PC-9 (cell line): ENCODE measurements around the gene ERCC3. TPM values are rescaled to one million over a fixed set of nuclear protein-coding genes. Genes with fewer than 3 reads are reported as not detected.

Source experiments
- BruUV-seq: library from RNA; stranded (reverse); fragments of 400-500 nt; replicated peaks from 2 replicates; lab custom pipeline; 2021; lab: Mats Ljungman, UMichigan
- CTCF ChIA-PET: fragments of 300-600 bp; sonication (Branson Sonifier 250); formaldehyde crosslinking; loops from one replicate; lab custom pipeline; 2022; ENCODE audit warnings: antibody characterized with exemption; lab: Charles Lee
- POLR2A ChIA-PET: fragments of 300-600 bp; sonication (Branson Sonifier 250); formaldehyde crosslinking; loops from one replicate; lab custom pipeline; 2022; ENCODE audit warnings: antibody characterized with exemption; ENCODE audit not compliant: unreplicated experiment; lab: Charles Lee
- DNase-seq, 2 experiments: peaks; one replicate each; pipeline versions ENCODE4 v3.0.0 to v3.0.0-alpha.2; 2015 to 2022; ENCODE audit warnings: mixed read lengths in 1 of 2
- H2AFZ ChIP-seq: fragments of 200-600 bp; sonication (generic); 2 replicates; pipeline ENCODE4 v1.8.1; 2017; ENCODE audit warnings: antibody characterized with exemption
- H3F3A ChIP-seq: fragments of 200-600 bp; sonication (generic); 2 replicates; pipeline ENCODE4 v1.8.1; 2017; ENCODE audit warnings: antibody characterized with exemption, mild to moderate bottlenecking, low read depth; ENCODE audit not compliant: insufficient read depth
- H3K27ac ChIP-seq: fragments of 200-600 bp; sonication (generic); 2 replicates; pipeline ENCODE4 v1.6.1; 2016; ENCODE audit warnings: mixed run types
- H3K27me3 ChIP-seq: fragments of 200-600 bp; sonication (generic); 2 replicates; pipeline ENCODE4 v1.6.1; 2016; ENCODE audit warnings: low read depth, mixed run types; ENCODE audit not compliant: insufficient read depth
- H3K36me3 ChIP-seq: fragments of 200-600 bp; sonication (generic); 2 replicates; pipeline ENCODE4 v1.6.1; 2016; ENCODE audit warnings: low read depth, mixed run types
- H3K4me1 ChIP-seq: fragments of 200-600 bp; sonication (generic); replicated peaks from 2 replicates; pipeline ENCODE4 v1.6.1; 2016; ENCODE audit warnings: mixed run types; ENCODE audit not compliant: insufficient read depth
- H3K4me2 ChIP-seq: fragments of 200-600 bp; sonication (generic); 2 replicates; pipeline ENCODE4 v1.6.1; 2017; ENCODE audit warnings: mixed run types
- H3K4me3 ChIP-seq: fragments of 200-600 bp; sonication (generic); 2 replicates; pipeline ENCODE4 v1.6.1; 2016; ENCODE audit warnings: mixed run types
- H3K79me2 ChIP-seq: fragments of 200-600 bp; sonication (generic); 2 replicates; pipeline ENCODE4 v1.6.1; 2017; ENCODE audit warnings: low read depth, mixed run types
- H3K9me2 ChIP-seq: fragments of 200-600 bp; sonication (generic); 2 replicates; pipeline ENCODE4 v1.8.1; 2017; ENCODE audit warnings: mild to moderate bottlenecking; ENCODE audit not compliant: insufficient read depth
- H3K9me3 ChIP-seq: fragments of 200-600 bp; sonication (generic); 2 replicates; pipeline ENCODE4 v1.8.1; 2016; ENCODE audit warnings: low read depth; ENCODE audit not compliant: insufficient read depth
- H4K20me1 ChIP-seq: fragments of 200-600 bp; sonication (generic); 2 replicates; pipeline ENCODE4 v1.8.1; 2017; ENCODE audit not compliant: insufficient read depth
- CTCF ChIP-seq: fragments of 200-600 bp; sonication (generic); conservative IDR thresholded peaks from 2 replicates; pipeline ENCODE4 v1.6.1; 2017; ENCODE audit warnings: mixed run types, antibody characterized with exemption, mild to moderate bottlenecking, moderate library complexity
- EZH2 ChIP-seq: fragments of 200-600 bp; sonication (generic); IDR thresholded peaks from 2 replicates; pipeline ENCODE4 v1.8.0; 2017; ENCODE audit warnings: antibody characterized with exemption, low read depth
- intact Hi-C: fragments of 100-400 bp; cut with micrococcal nuclease; formaldehyde crosslinking; loops from one replicate; pipeline ENCODE4 v1.10.0; 2022; ENCODE audit not compliant: unreplicated experiment
- total RNA-seq: library from RNA; stranded (reverse); gene quantifications from 2 replicates; pipeline ENCODE4 v1.2.3, GENCODE V29; 2021

ERCC3 gene
- total RNA-seq, 1 experiment from 2014 or later, result 73.2 TPM

GRCh38 chr2:127288274-127288673, 5.7 kb downstream of the ERCC3 start:
- no peak overlapping the region for H3K27ac ChIP-seq
- H3K4me3 ChIP-seq, result no peak overlapping the region
- H3F3A ChIP-seq, result no peaks in the 10 kb centered on the region
- H4K20me1 ChIP-seq, result 0 out of 2 replicates have a peak, but pooled peaks cover 3% of the 10 kb centered on the region
- no peaks in the 10 kb centered on the region for H3K27me3 ChIP-seq
- H3K4me2 ChIP-seq, result no peak overlapping the region
- peaks cover 9% of the 10 kb centered on the region for H3K4me1 ChIP-seq
- intact Hi-C loops, result no loop called here
- H3K79me2 ChIP-seq, result peaks cover 37% of the 10 kb centered on the region
- H2AFZ ChIP-seq, result no peak overlapping the region
- CTCF ChIA-PET, result no interaction called here
- H3K36me3 ChIP-seq, result peaks cover 83% of the 10 kb centered on the region
- H3K9me3 ChIP-seq, result no peaks in the 10 kb centered on the region
- POLR2A ChIA-PET, result interaction anchor here (0.5 kb wide), 1 partner anchor 1755 kb away, joined by 7 read pairs; no protein-coding TSS in a partner anchor
- DNase-seq, result no peak
- no TSS peak for BruUV-seq
- H3K9me2 ChIP-seq, result no peaks in the 10 kb centered on the region
- no peak for TF ChIP-seq EZH2
- TF ChIP-seq CTCF, result no peak

- Histone ChIP-seq H3K36me3 (peaks cover 88% of the 10 kb centered on the region), H4K20me1 (peaks cover 9% of the 10 kb centered on the region)
- no TSS peak for BruUV-seq
These were observed 10.7 kb downstream of the ERCC3 start for GRCh38 chr2:127283275-127283674.

GRCh38 chr2:127280693-127281092, 13.3 kb downstream of the ERCC3 start:
- H3K9me2 ChIP-seq, result no peaks in the 10 kb centered on the region
- no peak for DNase-seq
- BruUV-seq, result no TSS peak
- H3K4me1 ChIP-seq, result no peaks in the 10 kb centered on the region
- POLR2A ChIA-PET, result interaction anchor here (0.6 kb wide), 1 partner anchor 12 kb away, joined by 6 read pairs; no protein-coding TSS in a partner anchor
- peaks cover 24% of the 10 kb centered on the region; the same call in 1 of the 2 replicates for H3K79me2 ChIP-seq
- no peaks in the 10 kb centered on the region for H3K9me3 ChIP-seq
- H3K4me2 ChIP-seq, result no peak overlapping the region
- peaks cover 9% of the 10 kb centered on the region for H4K20me1 ChIP-seq
- intact Hi-C loops, result no loop called here
- peaks cover 75% of the 10 kb centered on the region for H3K36me3 ChIP-seq
- H3K4me3 ChIP-seq, result no peak overlapping the region
- TF ChIP-seq EZH2 (no peak), CTCF (no peak)
- H3F3A ChIP-seq, result 0 out of 2 replicates have a peak, but pooled peaks cover 6% of the 10 kb centered on the region
- CTCF ChIA-PET, result no interaction called here
- no peak overlapping the region for H3K27ac ChIP-seq
- H3K27me3 ChIP-seq, result no peaks in the 10 kb centered on the region
- no peak overlapping the region for H2AFZ ChIP-seq

More at GRCh38 chr2:127283275-127283674, 10.7 kb downstream of the ERCC3 start:
- ChIA-PET POLR2A (no interaction called here), CTCF (no interaction called here)
- no peaks in the 10 kb centered on the region for H3K9me2 ChIP-seq
- no peak for TF ChIP-seq CTCF
- TF ChIP-seq EZH2, result no peak
- H3K27ac ChIP-seq, result no peak overlapping the region
- H3K4me2 ChIP-seq, result no peak overlapping the region
- intact Hi-C loops, result no loop called here
- H3K9me3 ChIP-seq, result no peaks in the 10 kb centered on the region
- H3K79me2 ChIP-seq, result 0 out of 2 replicates have a peak, but pooled peaks cover 24% of the 10 kb centered on the region
- 0 out of 2 replicates have a peak, but pooled peaks cover 6% of the 10 kb centered on the region for H3F3A ChIP-seq
- H3K27me3 ChIP-seq, result no peaks in the 10 kb centered on the region
- no peaks in the 10 kb centered on the region for H3K4me1 ChIP-seq
- no peak for DNase-seq
- no peak overlapping the region for H2AFZ ChIP-seq
- H3K4me3 ChIP-seq, result no peak overlapping the region
